ENCODE results near the gene SORCS2.

SORCS2 gene

GRCh38 chr4:7503559-7504249 is 311.4 kb downstream of the SORCS2 start:
- no peak for TF ChIP-seq CTCF (IDR thresholded peaks at IDR 0.05; ENCODE audit: low read depth, low read length)
- H3K4me3 ChIP-seq (ENCODE audit: low read depth, low read length) = no peak overlapping the region

DNA sequence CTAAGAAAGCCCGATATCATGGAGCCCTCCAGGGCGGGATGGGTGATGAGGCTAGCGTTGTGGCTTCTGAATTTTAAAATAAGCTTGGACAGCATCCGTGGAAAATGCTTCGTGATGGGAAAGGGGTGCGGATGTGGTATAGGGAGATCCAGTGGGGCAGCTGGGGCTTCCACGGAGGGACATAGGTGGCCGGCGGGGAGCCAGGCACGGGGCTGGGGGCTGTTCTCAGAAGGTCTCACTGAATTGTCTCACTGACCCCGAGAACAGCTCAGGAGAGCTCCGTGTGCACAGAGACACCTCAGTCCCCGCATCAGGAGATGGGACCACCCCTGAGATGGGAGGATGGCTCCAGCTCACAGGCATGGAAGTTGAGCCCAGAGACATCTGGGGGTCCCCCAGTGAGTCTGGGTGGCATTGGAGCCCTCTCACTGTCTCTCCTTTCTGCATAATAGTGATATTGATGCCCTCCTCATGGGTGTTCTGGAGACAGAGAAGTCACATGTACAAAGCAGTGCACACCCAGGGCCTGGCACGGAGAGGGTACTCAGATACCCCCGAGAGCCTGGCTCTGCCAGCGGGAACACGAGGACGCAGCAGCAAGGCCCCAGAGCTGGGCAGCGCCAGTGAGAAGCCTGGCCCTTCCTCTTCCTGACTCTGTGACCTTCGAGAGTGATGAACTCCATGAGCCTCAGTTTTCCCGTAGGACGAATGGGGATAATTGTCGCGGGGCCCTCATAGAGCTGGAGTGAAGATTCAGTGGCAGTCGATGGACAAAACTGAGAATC is 313.0 kb downstream of the SORCS2 start:
- TF ChIP-seq CTCF (IDR thresholded peaks at IDR 0.05; ENCODE audit: low read depth, low read length) = no peak
- H3K4me3 ChIP-seq (ENCODE audit: low read depth, low read length) = no peak overlapping the region

GRCh38 chr4:7506119-7506518 is 313.8 kb downstream of the SORCS2 start:
- no peak overlapping the region for H3K4me3 ChIP-seq (ENCODE audit: low read depth, low read length)
- TF ChIP-seq CTCF (IDR thresholded peaks at IDR 0.05; ENCODE audit: low read depth, low read length) = no peak

DNA sequence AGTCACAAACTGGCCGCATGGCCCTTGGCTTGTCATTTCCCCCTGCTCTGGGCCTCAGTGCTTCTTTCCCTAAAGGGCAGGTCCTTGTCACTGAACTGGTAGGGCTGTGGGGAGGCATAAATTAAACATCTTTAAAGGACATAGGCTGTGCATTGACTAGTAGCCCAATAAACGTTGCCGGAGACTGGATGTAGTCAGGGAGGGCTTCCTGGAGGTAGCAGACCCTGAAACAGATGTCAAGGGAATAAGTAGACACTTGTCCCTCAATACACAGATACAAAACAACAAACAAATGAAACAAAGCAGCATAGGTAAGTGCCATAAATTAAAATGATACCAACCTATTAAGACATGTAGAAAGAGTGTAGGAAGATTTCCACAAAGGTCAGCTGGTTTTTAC is 314.2 kb downstream of the SORCS2 start:
- TF ChIP-seq CTCF (IDR thresholded peaks at IDR 0.05; ENCODE audit: low read depth, low read length) = no peak
- no peak overlapping the region for H3K4me3 ChIP-seq (ENCODE audit: low read depth, low read length)

DNA sequence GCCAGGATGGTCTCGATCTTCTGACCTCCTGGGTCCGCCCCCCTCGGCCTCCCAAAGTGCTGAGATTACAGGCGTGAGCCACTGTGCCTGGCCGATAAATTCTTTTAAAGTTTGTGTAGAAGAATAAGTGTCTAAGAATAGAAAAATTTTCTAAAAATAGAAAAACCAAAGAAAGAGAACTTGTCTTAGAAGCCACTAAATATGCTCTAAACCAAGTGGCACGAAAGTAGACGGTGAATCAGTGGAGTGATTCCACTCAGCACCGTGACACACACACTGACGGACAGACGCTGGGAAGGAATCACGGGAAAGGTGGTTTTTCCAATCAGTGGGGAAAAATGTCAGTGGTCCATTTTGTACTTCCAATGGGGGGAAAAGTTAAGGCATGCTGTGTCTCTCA is 315.0 kb downstream of the SORCS2 start:
- TF ChIP-seq CTCF (IDR thresholded peaks at IDR 0.05; ENCODE audit: low read depth, low read length) = no peak
- no peak overlapping the region for H3K4me3 ChIP-seq (ENCODE audit: low read depth, low read length)

DNA sequence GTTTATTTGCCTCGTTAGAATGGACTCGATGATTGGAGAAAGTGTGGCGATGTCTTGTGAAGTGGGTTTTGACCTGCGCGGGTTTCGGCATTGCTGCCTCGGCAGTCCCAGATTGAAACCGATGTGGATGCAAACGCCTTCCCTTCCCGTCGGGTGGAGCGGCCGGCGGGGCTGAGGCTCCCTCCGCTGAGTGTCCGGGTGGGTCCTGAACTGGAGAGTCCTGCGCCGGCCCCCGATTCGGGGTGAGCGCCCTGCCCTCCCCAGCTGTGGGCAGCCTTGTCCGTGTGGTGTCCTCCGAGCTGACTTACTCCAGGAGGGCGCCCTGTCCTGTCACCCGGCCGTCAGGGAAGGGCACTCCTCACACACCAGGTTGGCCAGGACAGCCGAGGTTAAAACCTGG is 317.7 kb downstream of the SORCS2 start:
- no peak overlapping the region for H3K4me3 ChIP-seq (ENCODE audit: low read depth, low read length)
- no peak for TF ChIP-seq CTCF (IDR thresholded peaks at IDR 0.05; ENCODE audit: low read depth, low read length)

DNA sequence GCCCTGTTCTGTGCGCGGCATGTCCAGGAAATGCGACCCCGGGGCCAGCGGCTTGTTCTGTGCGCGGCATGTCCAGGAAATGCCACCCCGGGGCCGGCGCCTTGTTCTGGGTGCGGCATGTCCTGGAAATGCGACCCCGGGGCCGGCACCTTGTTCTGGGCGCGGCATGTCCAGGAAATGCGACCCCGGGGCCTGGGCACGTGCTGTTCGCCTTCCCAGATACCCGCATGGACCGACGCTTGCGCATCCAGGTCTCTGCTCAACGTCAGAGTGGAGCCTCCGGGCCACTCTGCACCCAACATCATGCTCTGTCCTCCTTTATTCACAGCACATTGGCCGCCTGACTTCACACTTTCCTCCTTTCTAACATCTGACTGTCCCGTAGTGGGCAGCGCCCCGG is 318.2 kb downstream of the SORCS2 start:
- H3K4me3 ChIP-seq (ENCODE audit: low read depth, low read length) = no peak overlapping the region
- no peak for TF ChIP-seq CTCF (IDR thresholded peaks at IDR 0.05; ENCODE audit: low read depth, low read length)

Measured in WI38 (cell line).